ENCODE data around the gene RMRP. TPM values are rescaled to one million over a fixed set of nuclear protein-coding genes. Genes with fewer than 3 reads are reported as not detected.
"Not testable (repeated sequence)": the region's sequence is repeated elsewhere in the genome, so short reads cannot be mapped to it uniquely, and the experiment has no call there.

Gene RMRP
- total RNA-seq, 1 donor from 2014 or later = 14,337 TPM

GRCh38 chr9:35618325-35618727, 39.5 kb downstream of the RMRP start, which contains the start of gene CD72:
TSS of gene CD72 (minus strand) at chr9:35618413. CDS start at chr9:35618303, 110 bp downstream.
- H3K9me3 Mint-ChIP-seq (ENCODE audit: unreplicated experiment) = no peaks in the 10 kb centered on the region
- peak within 1 kb of the TSS; percentile 40 for H3K4me3 Mint-ChIP-seq (ENCODE audit: unreplicated experiment)
- H3K27me3 Mint-ChIP-seq (ENCODE audit: unreplicated experiment) = peaks cover 40% of the 10 kb centered on the region
- H3K27ac Mint-ChIP-seq (ENCODE audit: unreplicated experiment) = no peak within 1 kb of the TSS
- TF ChIP-seq, protein P1, sequence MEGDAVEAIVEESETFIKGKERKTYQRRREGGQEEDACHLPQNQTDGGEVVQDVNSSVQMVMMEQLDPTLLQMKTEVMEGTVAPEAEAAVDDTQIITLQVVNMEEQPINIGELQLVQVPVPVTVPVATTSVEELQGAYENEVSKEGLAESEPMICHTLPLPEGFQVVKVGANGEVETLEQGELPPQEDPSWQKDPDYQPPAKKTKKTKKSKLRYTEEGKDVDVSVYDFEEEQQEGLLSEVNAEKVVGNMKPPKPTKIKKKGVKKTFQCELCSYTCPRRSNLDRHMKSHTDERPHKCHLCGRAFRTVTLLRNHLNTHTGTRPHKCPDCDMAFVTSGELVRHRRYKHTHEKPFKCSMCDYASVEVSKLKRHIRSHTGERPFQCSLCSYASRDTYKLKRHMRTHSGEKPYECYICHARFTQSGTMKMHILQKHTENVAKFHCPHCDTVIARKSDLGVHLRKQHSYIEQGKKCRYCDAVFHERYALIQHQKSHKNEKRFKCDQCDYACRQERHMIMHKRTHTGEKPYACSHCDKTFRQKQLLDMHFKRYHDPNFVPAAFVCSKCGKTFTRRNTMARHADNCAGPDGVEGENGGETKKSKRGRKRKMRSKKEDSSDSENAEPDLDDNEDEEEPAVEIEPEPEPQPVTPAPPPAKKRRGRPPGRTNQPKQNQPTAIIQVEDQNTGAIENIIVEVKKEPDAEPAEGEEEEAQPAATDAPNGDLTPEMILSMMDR (IDR thresholded peaks at IDR 0.05) = no peak
- peaks cover 6% of the 10 kb centered on the region for H3K4me1 Mint-ChIP-seq (ENCODE audit: unreplicated experiment)
- DNase-seq (ENCODE audit: extremely low spot score, unreplicated experiment) = no peak
- H3K36me3 Mint-ChIP-seq (ENCODE audit: unreplicated experiment) = no peaks in the 10 kb centered on the region

DNA sequence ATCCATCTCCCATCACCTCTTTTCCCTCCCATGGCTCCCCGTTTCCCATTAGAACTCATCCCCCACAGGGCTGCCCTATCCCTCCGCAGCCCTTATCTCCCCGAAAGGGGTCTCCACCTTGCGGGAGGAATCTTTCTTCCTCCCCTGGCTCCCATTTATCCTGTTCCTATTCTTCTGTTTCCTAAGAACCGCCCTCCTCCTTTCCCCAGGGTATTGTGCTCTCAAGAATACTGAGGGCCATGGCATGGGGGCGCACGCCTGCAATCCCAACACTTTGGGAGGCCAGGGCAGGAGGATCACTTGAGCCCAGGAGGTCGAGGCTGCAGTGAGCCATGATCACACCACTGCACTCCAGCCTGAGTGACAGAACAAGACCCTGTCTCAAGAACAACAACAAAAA, 40.3 kb downstream of the RMRP start:
- Mint-ChIP-seq H3K9me3 (ENCODE audit: unreplicated experiment) (no peaks in the 10 kb centered on the region), H3K4me1 (ENCODE audit: unreplicated experiment) (peaks cover 6% of the 10 kb centered on the region), H3K36me3 (ENCODE audit: unreplicated experiment) (no peaks in the 10 kb centered on the region), H3K27ac (ENCODE audit: unreplicated experiment) (no peak overlapping the region), H3K27me3 (ENCODE audit: unreplicated experiment) (peaks cover 48% of the 10 kb centered on the region), H3K4me3 (ENCODE audit: unreplicated experiment) (peak overlapping the region; percentile 40)
- TF ChIP-seq, protein P1 (IDR thresholded peaks at IDR 0.05) = no peak
- no peak for DNase-seq (ENCODE audit: extremely low spot score, unreplicated experiment)

GRCh38 chr9:35616681-35617459, 40.9 kb downstream of the RMRP start:
- peak overlapping the region; percentile 40 for H3K4me3 Mint-ChIP-seq (ENCODE audit: unreplicated experiment)
- no peak overlapping the region for H3K27ac Mint-ChIP-seq (ENCODE audit: unreplicated experiment)
- peaks cover 6% of the 10 kb centered on the region for H3K4me1 Mint-ChIP-seq (ENCODE audit: unreplicated experiment)
- peaks cover 49% of the 10 kb centered on the region for H3K27me3 Mint-ChIP-seq (ENCODE audit: unreplicated experiment)
- no peak for DNase-seq (ENCODE audit: extremely low spot score, unreplicated experiment)
- no peaks in the 10 kb centered on the region for H3K9me3 Mint-ChIP-seq (ENCODE audit: unreplicated experiment)
- TF ChIP-seq, protein P1 (IDR thresholded peaks at IDR 0.05) = no peak
- H3K36me3 Mint-ChIP-seq (ENCODE audit: unreplicated experiment) = no peaks in the 10 kb centered on the region

DNA sequence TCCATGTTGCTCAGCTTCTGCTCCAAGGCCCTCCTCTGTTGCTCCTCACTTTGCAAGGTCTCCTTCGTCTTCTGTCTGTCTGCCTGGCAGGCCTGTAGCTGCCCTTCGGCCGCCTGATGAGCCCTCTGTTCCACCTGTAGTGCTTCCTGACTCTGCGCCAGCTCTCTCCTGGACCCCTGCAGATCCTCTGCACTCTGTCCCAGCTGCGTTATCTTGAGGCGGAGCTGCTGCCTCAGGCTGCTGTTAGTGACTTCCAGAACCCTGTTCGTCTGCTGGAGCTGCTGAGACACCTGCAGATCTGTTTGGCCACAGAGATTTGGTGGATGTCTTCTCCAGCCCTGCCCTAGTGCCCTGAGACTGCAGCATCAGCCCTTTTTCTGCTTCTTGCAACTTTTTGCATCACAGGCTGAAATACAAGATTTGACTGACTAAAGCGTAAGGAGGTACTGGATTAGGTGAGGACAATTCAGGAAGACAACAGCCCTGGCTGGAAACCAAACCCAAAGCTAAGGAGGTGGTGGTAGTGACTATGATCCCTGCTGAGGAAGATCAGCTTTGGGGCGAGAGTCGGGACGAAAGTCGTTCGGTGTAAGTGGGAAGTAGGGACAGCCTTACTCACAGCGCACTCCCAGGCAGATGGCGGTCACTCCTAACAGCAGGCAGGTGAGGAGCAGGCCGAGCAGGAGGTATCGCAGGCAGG, 41.7 kb downstream of the RMRP start:
- H3K36me3 Mint-ChIP-seq (ENCODE audit: unreplicated experiment) = no peaks in the 10 kb centered on the region
- H3K27ac Mint-ChIP-seq (ENCODE audit: unreplicated experiment) = no peak overlapping the region
- H3K9me3 Mint-ChIP-seq (ENCODE audit: unreplicated experiment) = no peaks in the 10 kb centered on the region
- H3K27me3 Mint-ChIP-seq (ENCODE audit: unreplicated experiment) = peaks cover 48% of the 10 kb centered on the region
- peaks cover 6% of the 10 kb centered on the region for H3K4me1 Mint-ChIP-seq (ENCODE audit: unreplicated experiment)
- peak overlapping the region; percentile 40 for H3K4me3 Mint-ChIP-seq (ENCODE audit: unreplicated experiment)
- DNase-seq (ENCODE audit: extremely low spot score, unreplicated experiment) = no peak
- TF ChIP-seq, protein P1 (IDR thresholded peaks at IDR 0.05) = no peak

- Mint-ChIP-seq H3K4me3 (ENCODE audit: unreplicated experiment) (no peak overlapping the region), H3K9me3 (ENCODE audit: unreplicated experiment) (no peaks in the 10 kb centered on the region), H3K4me1 (ENCODE audit: unreplicated experiment) (peaks cover 4% of the 10 kb centered on the region), H3K36me3 (ENCODE audit: unreplicated experiment) (peaks cover 3% of the 10 kb centered on the region), H3K27me3 (ENCODE audit: unreplicated experiment) (peaks cover 43% of the 10 kb centered on the region), H3K27ac (ENCODE audit: unreplicated experiment) (no peak overlapping the region)
- DNase-seq (ENCODE audit: extremely low spot score, unreplicated experiment) = no peak
- TF ChIP-seq, protein P1 (IDR thresholded peaks at IDR 0.05) = no peak
Measured at GRCh38 chr9:35612843-35613242, 45.0 kb downstream of the RMRP start.

- H3K27me3 Mint-ChIP-seq (ENCODE audit: unreplicated experiment) = peaks cover 35% of the 10 kb centered on the region
- not testable (repeated sequence) for H3K36me3 Mint-ChIP-seq (ENCODE audit: unreplicated experiment); DNase-seq (ENCODE audit: extremely low spot score, unreplicated experiment); H3K4me3 Mint-ChIP-seq (ENCODE audit: unreplicated experiment); H3K4me1 Mint-ChIP-seq (ENCODE audit: unreplicated experiment); H3K27ac Mint-ChIP-seq (ENCODE audit: unreplicated experiment); H3K9me3 Mint-ChIP-seq (ENCODE audit: unreplicated experiment)
Measured at GRCh38 chr9:35612066-35612465, 45.8 kb downstream of the RMRP start.
